Activated T-cell treated with anti-CD3 and anti-CD28 coated beads for 48 hours (primary cell): ENCODE results near the gene WASF2.
"Not testable (repeated sequence)": the region's sequence is repeated elsewhere in the genome, so short reads cannot be mapped to it uniquely, and the experiment has no call there.

Experiments used
- DNase-seq: peaks from one replicate; pipeline ENCODE4 v3.0.0-alpha.2; 2020; ENCODE audit warnings: low read depth

WASF2 gene

DNA sequence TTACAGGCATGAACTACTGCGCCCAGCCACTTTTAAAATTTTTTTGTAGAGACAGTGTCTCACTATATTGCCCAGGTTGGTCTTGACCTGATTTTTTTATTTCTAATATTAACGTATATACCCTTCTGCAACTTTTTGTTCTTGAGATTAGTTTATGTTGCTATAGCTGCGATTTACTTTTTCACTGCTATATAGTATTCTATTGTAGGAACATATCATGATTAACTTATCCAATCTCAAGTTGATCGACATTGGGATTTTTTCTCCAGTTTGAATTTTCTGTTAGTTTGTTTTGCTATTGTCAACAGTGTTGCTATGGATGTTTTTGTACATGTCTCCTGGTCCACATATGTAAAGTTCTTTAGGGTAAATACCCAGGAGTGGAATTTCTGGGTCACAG is 35.4 kb downstream of the WASF2 start:
- no peak for DNase-seq

DNA sequence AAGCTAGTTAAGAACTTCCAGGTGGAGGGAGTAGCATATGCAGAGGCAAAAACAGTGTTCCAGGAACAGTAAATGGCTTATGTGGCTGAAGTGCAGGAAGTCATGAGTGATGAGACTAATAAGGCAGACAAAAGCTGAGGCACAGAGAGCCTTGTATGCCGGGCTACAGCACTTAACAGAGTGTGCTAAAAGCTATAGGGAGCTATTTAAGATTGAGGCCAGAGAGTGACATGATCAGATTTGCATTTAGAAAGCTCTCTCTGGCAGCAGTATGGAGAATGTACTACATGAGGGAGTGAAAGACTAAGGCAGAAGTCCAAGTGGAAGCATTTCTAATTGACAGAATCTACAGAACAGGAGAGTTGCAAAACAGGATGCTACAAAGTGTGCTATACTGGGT is 38.6 kb downstream of the WASF2 start:
- no peak for DNase-seq

DNA sequence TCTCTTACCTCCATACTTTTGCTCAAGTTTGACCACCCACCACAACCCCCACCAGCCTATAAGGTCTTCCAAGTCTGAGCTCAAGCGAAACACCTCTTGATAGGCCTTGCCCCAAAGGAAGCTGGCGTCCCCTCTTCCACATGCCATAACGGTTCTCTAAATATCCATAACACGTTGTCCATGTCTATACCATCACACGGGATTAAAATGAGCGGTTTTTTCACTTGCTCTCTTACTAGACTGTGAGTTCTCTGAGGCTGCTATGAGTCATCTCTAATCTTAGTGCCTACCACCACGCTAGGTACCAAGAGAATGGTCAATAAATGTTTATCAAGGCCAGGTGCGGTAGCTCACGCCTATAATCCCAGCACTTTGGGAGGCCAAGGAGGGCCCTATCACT is 41.0 kb downstream of the WASF2 start:
- no peak for DNase-seq

DNA sequence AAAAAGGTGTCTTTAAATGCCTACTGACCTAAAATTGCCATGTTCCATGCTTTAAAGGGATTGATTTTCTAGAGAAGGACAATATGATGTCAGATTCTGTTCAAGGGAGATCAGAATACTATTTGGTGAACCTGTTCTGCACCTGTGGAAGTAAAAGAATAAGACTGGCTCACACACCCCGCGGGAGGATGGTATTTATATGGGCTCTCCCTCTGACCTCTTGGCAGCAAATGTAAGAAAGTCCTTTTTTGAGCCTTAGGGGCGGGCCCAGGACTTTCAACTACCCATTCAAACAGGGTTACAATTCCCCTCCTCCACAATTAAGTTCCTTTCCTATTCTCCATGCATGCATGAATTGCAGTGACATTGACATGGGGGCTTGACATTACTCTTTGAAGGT is 42.1 kb downstream of the WASF2 start:
- DNase-seq: no peak

DNA sequence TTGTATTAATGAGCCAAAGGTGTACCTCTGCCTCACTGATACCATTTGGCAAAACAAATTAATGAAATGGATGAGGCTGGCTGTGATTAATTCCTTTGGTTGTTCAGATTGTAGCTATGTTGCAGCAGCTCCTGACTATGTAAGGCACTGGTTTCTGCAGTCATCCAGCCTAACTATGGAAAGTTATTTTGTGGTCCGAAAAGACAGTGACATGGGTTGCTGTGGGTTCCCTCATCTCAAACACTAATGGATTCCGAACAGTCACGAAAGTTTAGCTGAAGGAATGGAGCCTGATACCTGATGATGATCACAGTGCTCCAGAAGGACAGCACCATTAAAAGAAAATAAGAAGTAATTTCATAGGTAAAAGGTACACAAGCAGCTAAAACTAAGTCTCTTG is 42.6 kb downstream of the WASF2 start:
- no peak for DNase-seq

DNA sequence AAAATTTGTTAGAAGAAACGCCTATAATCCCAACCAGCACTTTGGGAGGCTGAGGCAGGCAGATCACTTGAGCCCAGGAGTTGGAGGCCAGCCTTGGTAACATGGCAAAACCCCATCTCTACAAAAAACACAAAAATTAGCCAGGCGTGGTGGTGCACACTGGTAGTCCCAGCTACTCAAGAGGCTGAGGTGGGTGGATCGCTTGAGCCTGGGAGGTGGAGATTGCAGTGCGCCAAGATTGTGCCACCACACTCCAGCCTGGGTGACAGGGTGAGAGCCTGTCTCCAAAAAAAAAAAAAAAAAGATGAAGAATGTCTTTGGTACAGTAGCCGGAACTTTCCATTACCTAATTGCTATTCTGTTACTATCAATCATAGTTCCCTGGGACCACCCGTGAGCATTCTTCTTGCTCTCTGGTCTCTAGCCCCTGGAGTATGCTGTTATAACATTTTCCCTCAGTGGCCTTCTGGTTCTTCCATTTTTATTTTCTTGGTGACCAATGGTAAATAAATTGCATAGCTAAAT is 43.4 kb downstream of the WASF2 start:
- DNase-seq: no peak

DNA sequence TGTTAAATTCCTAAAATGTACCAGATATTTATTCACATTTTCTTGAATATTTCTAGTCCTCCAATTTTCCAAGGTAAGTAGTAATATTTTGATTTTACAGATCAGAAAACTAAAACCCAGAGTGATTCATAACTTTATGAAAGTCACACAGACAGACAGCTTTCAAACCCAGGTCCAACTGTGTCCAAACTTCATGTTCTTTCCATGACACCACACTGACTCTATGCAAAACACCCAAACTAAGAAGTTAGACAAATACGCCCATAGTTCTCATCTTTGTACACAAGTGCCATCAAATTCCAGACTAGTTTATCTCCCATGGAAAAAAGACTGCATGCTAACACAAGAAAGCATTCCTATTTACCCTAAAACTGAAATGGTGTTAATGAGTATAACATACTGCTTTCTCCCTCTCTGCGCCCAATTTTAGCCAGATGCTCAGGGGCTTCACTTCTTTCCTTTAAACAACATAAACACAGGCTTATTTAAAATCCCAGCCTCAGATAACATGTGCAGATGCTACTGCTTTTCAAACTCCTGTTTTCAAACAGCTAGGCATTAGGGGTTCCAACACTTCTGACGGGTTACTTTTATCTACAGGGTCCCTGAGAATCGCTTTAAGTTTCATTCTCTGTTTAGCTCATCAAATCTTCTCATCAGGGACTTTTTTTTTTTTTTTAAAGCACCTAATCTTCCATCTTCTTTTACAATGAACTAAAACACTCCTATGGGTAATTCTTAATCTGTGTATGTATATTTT is 44.6 kb downstream of the WASF2 start:
- DNase-seq: no peak

DNA sequence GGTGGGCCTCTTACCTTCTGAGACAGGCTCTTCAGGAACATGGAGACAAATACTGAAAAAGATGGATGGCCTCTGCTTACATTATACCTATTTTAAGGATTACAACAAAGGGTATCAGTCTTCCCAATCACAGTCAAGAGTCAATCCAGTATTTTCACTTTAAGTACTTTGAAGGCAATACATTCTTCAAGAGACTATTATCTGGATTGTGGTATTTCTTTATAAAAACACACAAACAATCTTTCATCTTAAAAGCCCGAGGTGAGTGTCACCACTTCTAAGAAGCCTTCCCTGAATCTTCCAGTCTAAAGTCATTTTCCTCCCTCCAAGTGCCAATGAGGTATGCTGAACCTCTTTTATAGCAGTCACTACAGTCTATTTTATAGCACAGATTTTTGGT is 45.3 kb downstream of the WASF2 start:
- no peak for DNase-seq

DNA sequence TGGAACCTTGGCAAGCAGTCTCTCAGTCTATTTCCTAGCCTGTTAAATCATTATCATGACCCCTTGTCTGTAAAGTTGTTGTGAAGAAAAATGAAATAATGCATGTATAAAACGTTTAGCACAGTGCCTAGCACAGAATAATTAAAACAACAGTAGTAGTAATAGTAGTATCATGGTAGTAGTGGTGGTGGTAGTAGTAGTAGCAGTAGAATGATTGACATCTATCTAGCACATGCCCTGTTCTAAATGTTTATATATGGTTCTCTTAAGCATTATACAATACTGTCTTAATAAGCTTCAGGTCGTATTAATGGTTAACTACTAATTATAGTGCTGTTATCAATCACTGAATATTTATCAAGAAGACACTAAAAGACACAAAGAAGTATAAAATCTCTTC is 50.8 kb downstream of the WASF2 start:
- no peak for DNase-seq

DNA sequence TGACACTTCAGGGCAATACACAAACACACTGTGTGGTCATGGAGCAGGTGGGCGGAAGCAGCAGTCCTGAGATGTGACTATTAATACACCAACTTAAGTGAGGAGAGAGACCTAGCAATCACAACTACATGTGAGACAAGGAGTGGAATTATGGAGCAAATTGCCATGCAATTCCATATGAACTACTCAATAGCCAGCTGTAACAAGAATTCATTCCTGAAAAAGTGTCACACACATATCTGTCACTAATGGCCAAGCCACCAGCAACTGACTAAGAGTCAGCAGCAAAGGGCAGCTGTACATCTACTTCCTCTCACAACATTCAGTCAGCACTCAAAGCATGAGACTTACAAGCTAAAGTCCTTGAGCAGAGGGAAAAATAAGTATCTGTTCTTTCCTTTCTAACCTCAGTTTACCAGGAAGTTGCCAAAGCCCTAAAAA is 51.3 kb downstream of the WASF2 start:
- no peak for DNase-seq

DNA sequence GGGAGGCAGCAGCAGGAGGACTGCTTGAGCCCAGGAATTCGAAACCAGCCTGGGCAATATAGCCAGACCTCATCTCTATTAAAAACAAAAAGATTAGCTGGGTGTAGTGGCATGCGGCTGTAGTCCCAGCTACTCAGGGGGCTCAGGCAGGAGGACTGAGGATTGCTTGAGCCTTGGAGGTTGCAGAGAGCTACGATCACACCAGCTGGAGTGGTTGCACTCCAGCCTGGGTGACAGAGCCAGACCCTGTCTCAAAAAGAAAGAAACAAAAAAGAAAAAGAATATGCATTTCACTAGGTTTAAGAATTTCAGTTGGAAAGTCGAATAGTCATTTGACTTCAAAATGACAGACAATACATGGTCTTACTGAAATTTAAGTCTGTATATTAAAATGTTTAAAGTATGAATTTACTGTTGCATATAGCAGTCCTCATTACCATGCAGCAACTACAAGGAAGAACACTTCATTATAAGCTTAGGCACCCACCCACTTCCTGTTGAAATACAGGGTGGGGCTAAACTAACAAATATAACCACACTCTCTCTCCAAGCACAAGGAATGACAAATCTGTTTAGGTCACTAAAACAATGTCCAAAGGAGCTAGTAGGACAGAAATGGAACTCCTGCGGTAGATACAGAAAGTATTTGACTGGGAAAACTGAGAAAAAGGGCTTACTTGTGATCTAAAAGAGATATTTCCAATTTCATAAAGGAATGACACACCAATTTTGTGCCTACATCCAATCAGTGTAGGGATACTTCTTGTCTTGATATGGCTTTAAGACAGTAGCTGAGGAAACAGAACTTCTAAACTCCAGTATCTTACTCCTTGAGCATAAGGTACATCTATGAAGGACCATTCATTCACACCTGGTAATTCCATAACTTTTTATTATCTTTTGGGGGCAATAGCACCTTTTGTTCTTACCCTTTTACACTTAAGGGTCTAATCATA is 53.5 kb downstream of the WASF2 start:
- no peak for DNase-seq

DNA sequence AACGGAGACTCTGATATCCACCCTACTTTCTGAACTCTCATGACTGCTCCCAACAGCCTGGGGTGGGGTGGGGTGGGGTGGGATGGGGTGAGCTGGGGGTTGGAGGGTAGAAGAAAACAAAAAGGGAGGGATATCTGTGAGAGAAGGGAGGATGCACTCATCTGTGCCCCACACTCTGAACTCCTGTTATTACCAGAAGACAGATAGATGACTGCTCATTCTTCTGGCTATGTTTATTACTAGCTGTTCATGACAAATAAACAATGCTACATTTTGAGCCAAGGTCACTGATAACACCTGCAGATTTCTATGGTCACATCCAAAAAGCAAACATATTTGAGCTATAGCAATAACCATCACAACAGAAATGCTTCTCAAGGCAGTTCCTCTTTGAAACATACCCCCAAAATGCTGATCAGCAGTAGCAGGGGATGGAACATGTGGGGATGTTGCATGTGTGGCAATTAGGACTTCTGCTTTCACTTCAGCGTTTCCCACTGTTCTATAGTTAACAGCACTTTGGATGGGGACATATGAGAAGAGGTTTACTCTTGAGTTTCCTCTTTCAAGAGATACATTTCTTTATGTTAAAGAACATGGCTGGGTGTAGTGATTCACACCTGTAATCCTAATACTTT is 54.3 kb downstream of the WASF2 start:
- DNase-seq: no peak

DNA sequence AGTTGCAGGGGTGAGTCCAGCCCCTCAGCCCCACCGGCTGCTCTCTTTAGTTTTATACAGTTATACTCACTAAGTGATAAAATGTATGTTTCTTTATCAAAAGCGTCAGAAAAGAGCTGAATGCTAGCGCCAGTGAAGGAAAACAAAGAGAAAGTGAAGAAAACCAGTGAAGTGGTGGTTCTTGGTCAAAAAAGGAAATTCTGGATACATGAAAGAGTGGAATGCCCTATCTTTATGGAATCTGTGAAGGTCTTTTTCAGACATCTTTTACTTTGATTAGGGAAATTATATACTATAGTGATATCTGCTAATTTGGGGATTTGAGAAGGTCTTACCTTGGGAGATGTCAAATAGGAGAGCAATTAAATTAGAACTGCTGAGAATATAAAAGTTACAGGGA is 56.3 kb downstream of the WASF2 start:
- DNase-seq: no peak

DNA sequence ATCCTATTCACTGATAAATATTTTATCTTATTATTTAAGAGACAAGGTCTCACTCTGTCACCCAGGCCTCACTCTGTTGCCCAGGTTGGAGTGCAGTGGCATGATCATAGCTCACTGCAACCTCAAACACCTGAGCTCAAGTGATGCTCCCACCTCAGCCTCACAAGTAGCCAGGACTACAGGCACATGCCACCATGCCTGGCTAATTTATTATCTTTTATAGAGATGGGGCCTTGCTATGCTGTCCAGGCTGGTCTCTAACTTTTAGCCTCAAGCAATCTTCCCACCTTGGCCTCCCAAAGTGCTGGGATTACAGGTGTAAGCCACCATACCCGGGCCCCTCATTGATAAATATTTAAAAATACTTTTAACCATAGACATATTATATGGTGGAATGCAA is 57.2 kb downstream of the WASF2 start:
- not testable (repeated sequence) for DNase-seq

DNA sequence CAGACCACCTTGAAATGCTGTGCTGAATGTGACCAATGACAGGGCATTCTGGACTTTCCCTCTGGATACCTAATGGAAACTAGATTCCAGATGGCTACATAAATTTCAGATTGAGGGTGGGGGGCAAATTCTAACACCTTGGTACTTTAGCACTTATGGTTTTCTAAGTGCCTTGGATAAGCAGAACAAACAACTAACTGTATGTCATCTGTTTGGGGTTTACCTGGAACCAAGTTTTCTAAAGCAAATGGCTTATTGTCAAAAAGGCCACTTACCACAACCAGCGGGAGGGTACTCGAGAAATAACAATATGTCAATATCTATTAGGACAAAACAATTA is 58.4 kb downstream of the WASF2 start:
- no peak for DNase-seq

DNA sequence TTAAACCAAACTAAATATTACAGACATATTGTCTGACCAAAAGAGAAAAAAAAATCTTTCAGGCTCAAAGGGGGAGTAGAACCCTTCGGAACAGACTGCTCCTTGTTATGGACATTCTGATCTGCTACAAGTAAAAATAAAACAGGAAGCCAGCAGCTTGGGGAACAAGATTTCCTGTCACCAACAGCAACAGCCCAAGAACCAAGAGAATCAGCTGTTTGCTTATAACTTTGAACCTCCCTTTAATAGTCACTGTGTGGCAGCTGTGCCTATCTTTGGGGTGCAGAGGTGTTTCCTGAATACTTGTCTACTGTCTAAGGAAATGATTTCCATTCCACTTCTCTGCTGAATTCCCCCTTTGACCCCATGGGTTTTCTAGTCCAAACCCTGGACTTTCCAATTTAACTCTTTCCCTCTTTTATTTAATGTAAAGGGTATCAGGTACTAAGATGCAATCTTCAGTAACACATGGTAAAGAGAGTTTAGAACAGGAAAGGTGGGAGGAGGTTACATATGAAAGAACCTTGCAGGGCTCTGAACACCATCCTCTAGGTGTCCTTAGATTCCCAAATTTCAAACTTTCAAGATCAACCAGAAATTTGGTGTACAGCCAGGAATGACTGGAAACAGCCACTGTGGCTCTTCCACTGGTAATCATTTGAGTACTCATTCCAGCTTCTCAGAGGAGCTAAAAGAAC is 58.9 kb downstream of the WASF2 start:
- DNase-seq: no peak

DNA sequence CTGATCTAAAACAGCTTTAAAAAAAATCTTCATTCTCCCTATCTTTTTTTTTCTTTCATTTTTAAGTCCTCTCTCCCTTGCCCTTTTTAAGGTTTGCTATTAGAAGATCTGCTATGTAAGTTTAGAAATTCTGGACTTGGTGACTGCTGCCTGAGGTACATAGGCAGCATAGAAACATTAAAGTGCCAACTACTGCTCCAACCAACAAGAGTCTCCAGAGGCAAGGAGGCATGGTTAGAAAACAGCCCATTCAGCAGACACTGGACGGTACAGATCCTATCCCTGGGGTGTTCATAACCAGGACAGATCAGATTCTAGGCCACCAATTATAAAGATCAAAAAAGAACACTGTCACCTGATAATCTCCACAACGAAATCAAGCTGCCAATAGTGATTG is 60.9 kb downstream of the WASF2 start:
- no peak for DNase-seq

DNA sequence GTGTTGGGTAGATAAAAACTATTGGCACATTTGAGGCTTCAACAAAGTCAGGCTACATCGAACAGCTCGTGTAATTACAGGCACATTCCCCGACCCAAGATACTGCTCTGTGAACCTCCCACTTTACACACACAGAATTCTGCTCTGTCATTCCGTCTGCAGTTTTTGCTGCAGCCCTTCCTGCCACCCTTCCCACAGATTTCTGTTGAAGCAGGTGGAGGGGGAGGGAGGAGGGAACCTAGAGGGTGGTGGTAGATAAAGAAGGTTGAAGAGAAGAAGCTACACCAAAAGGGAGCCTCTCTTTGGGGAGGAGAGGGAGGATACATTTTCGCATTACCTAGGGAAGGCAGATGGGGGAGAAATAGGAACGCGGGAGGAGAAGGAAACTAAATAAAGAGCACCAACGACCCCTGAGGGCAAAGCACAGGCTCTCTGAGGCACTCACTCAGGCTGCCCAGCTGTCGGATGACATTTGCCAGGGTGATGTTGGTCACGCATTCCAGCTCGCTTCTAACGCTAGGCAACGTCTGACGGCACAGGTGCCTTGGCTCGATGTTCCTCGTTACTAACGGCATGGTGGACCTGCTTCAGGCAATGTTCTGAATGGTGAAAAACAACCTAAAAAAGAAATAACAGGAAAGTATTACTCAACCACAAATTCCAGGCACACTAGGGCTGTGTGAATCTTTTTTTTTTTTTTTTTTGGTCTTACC is 61.5 kb downstream of the WASF2 start:
- peak; percentile 15 for DNase-seq

DNA sequence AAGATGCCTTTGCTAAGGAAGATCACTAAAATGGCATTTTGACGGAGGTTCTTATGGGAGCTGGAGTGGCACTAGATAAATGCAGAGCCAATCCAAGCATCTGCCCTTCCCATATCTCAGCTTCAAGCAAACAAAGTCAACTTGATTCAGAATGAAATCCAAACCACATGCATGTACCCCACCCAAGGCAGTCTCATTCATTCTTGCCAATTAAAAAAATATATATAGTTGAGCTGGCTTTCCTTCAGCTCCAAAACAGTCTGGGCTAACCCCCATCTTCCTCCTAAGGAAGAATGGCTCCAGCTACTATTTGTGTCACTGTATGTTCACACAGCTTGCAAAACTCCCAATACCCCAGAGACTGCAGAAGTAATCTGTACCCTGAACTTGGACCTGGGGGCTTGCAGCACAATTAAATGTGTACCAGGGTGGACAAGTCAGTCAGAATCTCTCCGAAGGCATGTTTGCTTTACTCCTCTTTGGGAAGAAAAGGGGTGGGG is 62.1 kb downstream of the WASF2 start:
- no peak for DNase-seq

DNA sequence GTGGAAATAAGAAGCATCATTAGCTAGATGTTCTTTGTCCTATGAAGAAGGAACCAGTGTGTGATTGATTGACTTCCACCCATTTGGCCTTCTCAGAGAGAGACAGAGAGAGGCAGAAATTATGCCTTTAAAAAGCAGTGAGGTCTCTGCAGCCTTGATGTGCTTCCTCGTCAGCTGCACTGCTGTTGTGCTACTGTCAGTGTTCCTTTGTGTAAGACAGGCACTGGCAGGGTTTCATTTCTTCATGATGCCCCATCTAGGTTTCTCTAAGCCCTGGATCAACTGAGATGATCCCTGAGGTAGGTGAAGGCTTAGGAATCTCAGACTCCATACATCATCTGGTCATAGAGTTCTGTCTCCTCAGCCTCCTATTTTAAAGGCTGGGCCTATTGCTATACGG is 62.6 kb downstream of the WASF2 start:
- no peak for DNase-seq

DNA sequence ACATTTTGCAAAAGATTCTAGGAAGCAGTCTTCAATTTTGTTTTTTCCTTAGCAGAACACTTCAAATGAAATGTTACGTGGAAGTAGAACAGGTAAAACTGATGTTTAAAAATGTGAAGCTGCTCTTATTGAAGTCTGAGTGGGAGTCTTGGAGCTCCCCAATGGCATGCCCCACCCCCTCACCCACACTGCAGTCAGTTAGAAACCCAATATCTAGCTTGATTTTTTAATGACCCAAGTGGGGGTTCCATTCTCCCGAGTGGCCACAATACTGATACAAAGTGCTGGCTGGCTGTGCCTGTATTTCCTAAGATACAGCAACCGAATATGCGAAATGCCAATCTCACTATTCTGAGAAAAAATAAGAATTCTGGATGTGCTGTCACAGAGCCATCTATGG is 66.3 kb downstream of the WASF2 start:
- DNase-seq: no peak
